Fibroblast of pulmonary artery (primary cell): ENCODE measurements around the gene GAB2.
"Not testable (repeated sequence)": the region's sequence is repeated elsewhere in the genome, so short reads cannot be mapped to it uniquely, and the experiment has no call there.

ENCODE experiments used
- DNase-seq: peaks from one replicate; pipeline ENCODE4 v3.0.0-alpha.2; 2010; ENCODE audit warnings: low read depth
- H3K4me3 ChIP-seq: replicated peaks from 2 replicates; pipeline ENCODE4 v1.5.1; 2011; ENCODE audit warnings: low read depth, mild to moderate bottlenecking, control low read depth, low read length, moderate library complexity
- CTCF ChIP-seq: IDR thresholded peaks from 2 replicates; pipeline ENCODE4 v1.5.1; 2011; ENCODE audit warnings: mild to moderate bottlenecking, control low read depth, low read length, inconsistent platforms; ENCODE audit errors: missing control alignments

The GAB2 gene

GRCh38 chr11:78181185-78181584, 236.4 kb downstream of the GAB2 start:
- DNase-seq = peak; percentile 56
- no peak for TF ChIP-seq CTCF
- no peak overlapping the region for H3K4me3 ChIP-seq

- no peak overlapping the region for H3K4me3 ChIP-seq
- no peak for TF ChIP-seq CTCF
- DNase-seq = no peak
Observed at GRCh38 chr11:78180751-78181150, 236.9 kb downstream of the GAB2 start.

GRCh38 chr11:78179459-78180071, 238.1 kb downstream of the GAB2 start:
- H3K4me3 ChIP-seq = no peak overlapping the region
- DNase-seq = no peak
- TF ChIP-seq CTCF = no peak

GRCh38 chr11:78177216-78177615, 240.4 kb downstream of the GAB2 start:
- TF ChIP-seq CTCF = no peak
- no peak overlapping the region for H3K4me3 ChIP-seq
- DNase-seq = no peak

- TF ChIP-seq CTCF = no peak
- H3K4me3 ChIP-seq = no peak overlapping the region
- no peak for DNase-seq
Observed at GRCh38 chr11:78176605-78177141, 240.9 kb downstream of the GAB2 start.

GRCh38 chr11:78175862-78176261, 241.8 kb downstream of the GAB2 start:
- not testable (repeated sequence) for H3K4me3 ChIP-seq, DNase-seq

GRCh38 chr11:78171951-78172350, 245.7 kb downstream of the GAB2 start:
- TF ChIP-seq CTCF = no peak
- DNase-seq = no peak
- H3K4me3 ChIP-seq = no peak overlapping the region
